ENCODE data around the gene MAGEA2B.
"Not testable (repeated sequence)": the region's sequence is repeated elsewhere in the genome, so short reads cannot be mapped to it uniquely, and the experiment has no call there.

MAGEA2B gene

GRCh38 chrX:152754871-152755270 is 40.4 kb downstream of the MAGEA2B start:
- not testable (repeated sequence) for DNase-seq (ENCODE audit: low read depth in 3 of 3)

- DNase-seq (ENCODE audit: low read depth in 3 of 3) = not testable (repeated sequence)
These were observed 44.5 kb downstream of the MAGEA2B start, which contains the start of gene CSAG3 for GRCh38 chrX:152758918-152759317. Gene CSAG3 (plus strand): TSS chrX:152759218.

DNA sequence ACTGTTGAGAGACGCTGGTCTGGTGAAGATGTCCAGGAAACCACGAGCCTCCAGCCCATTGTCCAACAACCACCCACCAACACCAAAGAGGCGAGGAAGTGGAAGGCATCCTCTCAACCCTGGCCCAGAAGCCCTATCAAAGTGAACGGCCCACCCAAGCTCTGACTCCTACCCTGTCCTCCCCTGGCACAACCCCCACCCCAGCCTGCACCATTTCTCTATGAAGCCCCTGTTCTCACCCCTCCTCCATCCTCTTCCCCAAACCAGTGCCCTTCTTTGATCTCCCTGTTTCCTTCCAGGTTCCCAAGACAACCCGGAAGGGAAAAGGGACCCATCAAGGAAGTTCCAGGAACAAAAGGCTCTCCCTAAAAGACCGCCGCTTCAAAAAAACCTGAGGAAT is 45.1 kb downstream of the MAGEA2B start:
- not testable (repeated sequence) for DNase-seq (ENCODE audit: low read depth in 3 of 3)

DNA sequence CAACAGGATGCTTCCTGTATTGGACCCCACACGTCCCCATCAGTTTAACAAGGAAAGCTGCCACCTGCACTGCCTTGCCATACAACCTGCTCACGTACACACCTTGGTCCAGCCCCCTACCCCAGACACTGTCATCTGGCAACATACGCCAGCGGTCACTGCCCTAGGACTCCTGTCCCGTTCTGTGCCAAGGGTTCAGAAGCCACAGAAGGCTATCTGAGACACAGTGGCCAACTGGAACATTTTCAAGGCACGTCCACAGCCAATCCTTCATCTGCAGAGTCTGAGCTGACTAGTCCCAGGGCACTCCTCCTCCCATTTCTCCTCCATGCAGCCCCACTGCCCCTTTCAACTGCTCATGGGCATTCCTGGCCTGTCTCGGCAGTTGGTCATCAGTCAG is 47.2 kb downstream of the MAGEA2B start:
- not testable (repeated sequence) for DNase-seq (ENCODE audit: low read depth in 3 of 3)

DNA sequence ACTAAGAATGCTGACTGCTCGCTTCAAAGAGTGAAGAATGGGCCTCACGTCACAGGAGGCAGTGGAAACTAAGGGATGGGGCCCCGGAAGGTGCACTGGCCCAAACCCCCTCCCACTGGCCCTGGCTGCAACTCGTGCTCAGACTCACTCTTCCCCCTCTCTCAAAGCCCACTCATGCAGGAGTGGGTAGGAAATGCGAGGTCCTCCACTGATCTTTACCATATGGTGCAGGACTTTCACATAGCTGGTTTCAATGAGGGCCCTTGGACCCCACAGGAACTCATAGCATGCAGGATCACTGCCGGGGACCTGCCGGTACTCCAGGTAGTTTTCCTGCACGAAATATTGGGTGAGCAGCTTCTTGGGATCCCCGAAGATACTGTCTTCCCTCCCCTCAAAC is 52.1 kb downstream of the MAGEA2B start:
- not testable (repeated sequence) for DNase-seq (ENCODE audit: low read depth in 3 of 3)
